ENCODE measurements around the gene GPC6.

The GPC6 gene

DNA sequence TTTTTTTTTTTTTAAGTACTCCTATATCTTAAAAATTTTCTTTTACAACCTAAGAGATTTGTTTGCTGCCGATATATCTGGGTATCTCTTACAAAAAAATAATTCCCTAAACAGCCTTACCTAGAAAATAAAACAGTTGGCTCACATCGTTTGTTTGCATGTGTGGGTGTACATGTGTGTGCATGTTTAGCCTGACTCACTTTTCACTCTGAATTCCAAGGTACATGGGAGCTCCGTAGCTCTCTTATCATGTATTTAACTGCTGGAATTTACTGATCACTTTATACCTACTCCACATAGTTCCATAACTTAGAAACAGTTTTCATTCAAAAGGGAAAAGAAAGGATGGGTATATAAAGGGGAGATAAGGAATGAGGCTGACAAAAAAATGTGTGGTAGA, 616.5 kb downstream of the GPC6 start:
- DNase-seq (ENCODE audit: low read depth in 2 of 2) = no peak

DNA sequence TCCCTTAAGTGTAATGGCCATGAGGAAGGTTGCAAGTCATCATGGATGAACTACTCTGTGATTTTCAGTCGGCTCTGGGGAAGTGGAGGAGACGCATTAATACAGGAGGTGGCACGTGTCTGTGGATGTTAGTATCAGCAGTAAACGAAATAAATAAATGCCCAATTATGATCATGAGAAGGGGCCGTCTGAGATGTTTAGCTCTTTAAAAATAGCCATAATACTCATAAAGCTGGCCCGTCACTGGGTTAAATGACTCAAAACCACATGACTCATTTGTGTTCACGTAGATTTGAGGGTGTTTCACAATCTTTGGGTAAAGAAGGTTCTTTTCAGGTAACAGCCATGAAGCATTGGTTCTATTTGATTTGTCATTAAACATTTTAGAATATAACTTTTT, 620.6 kb downstream of the GPC6 start:
- no peak for DNase-seq (ENCODE audit: low read depth in 2 of 2)

DNA sequence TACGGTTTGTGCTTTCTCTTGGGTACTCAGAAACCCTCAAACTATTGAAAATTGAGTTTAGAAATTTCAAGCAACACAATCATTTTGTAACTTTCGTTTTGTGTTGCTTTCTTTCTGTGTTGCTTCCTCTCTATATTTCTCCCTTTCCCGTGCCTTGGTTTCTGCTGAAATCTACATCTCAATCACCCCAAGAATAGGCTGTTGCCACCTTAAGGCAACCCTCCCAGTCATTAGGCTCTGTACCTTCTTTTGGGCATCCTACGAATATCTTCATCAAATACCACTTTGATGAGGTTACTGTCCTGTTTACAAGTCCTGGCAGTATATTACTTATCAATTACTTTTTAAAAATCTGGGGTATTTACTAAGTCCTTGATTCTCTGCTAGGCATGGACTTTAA, 621.6 kb downstream of the GPC6 start:
- DNase-seq (ENCODE audit: low read depth in 2 of 2) = no peak

GRCh38 chr13:93851236-93851635, 624.6 kb downstream of the GPC6 start:
- no peak for DNase-seq (ENCODE audit: low read depth in 2 of 2)

GRCh38 chr13:93853912-93854311, 627.3 kb downstream of the GPC6 start:
- DNase-seq (ENCODE audit: low read depth in 2 of 2) = no peak

DNA sequence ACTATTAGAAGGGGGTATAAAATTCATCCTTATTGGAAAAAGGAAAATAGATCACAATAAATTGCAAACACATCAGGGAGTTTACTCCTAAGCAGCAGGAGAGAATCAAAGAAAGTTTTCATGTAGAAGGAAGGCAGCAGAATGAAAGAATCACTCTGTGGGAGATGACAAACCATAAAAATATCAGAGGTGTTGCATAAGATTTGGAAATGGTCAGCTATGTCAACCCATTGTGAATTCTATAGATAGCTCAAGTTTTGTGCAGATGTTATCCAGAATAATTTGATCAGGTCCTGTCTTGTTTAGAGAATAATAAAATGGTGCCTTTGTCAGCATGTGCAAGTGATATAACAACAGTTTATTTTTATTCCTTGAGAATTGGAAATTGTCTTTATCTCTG, 630.5 kb downstream of the GPC6 start:
- DNase-seq (ENCODE audit: low read depth in 2 of 2) = no peak

DNA sequence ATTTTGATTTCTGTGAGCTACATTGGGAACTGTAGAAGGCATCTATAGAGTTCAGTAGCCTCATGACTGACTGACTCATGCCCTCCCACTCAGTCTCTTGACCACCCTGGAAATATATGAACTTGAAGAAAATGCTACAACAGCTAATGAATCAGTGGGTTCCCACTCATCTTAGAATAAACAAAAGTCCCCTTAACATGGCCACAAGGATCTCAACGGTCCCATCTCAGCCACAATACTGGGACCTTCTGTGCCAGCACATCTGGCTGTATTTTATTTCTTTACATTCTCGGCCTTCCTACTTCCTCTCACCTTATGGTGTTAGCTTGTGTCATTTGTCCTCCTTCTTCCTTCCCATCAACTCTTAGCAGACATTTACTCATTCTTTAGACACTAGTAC, 633.1 kb downstream of the GPC6 start:
- DNase-seq (ENCODE audit: low read depth in 2 of 2) = no peak

DNA sequence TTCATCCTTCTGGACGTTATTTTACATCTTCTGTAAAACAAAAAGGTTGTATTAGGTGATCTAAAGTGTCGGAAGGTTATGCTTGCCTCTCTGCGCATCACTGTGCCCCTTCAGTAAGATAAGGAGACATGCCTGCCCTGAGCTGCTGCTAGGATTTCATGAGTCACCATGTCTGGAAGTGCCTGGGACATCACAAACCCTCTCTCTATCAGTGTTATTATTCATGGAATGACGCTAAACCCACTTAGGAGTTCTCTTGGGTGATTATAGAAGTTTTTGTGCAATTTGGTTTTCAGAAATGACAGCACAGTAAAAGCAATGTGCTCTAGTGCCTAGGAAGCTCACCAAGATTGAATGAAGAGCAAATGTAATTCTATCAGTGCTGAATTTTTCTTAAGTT, 635.2 kb downstream of the GPC6 start:
- no peak for DNase-seq (ENCODE audit: low read depth in 2 of 2)

DNA sequence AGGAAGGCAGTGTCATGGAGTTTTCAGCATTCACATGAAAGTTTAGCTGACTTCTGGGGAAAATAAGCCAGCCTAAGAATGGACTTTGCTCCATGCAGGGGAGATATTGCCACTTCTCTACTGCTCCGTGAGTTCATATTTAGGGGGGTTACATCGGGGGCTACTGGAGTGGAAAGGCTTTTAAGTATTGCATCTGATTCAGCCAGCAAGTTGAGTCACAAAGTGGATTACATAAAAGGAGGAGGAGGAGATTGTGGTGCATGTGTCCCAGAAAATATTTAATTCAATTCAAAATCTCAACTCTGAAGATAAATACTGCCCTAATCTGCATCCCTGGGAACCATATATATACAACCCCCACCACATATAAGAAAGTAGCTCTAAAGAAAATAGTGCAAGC, 635.7 kb downstream of the GPC6 start:
- DNase-seq (ENCODE audit: low read depth in 2 of 2) = no peak

GRCh38 chr13:93865235-93865634, 638.6 kb downstream of the GPC6 start:
- no peak for DNase-seq (ENCODE audit: low read depth in 2 of 2)

DNA sequence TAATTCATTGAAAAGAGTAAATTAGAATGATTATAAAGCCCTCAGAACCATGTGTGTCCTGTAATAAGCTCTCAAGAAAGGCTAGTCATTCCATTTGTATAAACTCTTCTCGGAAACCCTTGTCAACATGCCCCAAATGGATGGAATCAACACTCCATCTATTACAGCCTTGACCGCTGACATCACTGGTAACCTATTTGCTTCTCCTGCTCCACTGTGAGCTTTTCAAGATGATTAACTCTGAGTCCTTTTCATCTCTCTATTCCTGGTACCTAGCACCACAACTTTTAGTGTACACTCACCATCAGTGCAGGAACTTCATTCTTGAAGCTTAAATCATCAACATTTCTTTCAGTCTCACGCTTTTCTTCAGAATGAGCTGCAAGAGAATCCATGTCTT, 640.9 kb downstream of the GPC6 start:
- no peak for DNase-seq (ENCODE audit: low read depth in 2 of 2)

DNA sequence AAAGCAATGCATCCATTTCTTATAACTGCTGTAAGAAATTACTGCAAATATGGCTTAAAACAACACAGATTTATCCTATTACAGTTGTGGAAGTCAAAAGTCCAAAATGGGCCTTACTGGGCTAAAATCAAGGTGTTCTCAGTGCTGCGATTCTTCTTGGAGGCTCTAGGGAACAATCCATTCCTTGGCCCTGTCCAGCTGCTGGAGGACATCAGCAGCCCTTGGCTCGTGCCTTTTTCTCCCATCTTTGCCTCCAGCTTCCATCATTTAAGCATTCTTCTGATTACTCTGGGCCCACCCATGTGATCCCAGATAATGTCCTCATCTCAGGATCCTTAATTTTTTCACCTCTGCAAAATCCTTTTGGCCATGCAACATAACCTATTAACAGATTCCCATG, 645.8 kb downstream of the GPC6 start:
- no peak for DNase-seq (ENCODE audit: low read depth in 2 of 2)

- DNase-seq (ENCODE audit: low read depth in 2 of 2) = no peak
Observed at GRCh38 chr13:93872786-93873347, 646.3 kb downstream of the GPC6 start.

DNA sequence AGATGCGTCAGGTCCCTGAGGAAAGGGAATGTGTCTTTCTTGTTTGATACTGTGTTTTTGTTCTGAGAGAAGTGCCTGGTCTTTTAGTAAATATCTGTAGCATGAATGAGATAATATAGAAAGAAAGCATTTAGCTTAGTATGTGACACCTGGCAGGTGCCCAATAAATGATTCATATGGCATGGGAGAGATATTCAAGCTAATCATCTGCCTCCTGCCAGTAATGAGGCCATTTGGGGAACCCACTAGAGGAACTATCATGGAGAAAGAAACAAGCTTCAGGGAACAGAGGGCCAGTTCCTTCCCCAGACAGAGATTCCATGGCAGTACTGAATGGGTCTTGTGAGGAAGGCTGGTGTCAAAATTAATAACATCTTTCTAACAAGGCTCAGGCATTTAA, 648.9 kb downstream of the GPC6 start:
- DNase-seq (ENCODE audit: low read depth in 2 of 2) = no peak

DNA sequence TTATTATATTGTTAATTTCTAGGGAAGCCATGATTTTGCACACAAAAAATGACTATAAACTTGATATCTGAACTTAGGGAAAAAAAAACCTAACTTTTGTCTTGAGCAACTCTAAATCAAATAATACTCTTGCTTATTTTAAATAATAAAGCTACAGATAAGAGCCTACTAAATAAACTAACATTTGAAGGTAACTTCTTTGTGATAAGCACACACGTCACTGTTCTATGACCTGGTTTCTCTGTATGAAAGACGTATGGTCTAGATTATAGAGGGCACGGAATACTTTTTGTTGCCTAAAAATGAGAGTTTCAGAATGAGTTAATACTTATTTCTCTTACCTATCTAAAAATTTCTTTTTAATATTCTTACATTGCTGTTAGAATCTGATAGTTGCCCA, 649.6 kb downstream of the GPC6 start:
- DNase-seq (ENCODE audit: low read depth in 2 of 2) = no peak

DNA sequence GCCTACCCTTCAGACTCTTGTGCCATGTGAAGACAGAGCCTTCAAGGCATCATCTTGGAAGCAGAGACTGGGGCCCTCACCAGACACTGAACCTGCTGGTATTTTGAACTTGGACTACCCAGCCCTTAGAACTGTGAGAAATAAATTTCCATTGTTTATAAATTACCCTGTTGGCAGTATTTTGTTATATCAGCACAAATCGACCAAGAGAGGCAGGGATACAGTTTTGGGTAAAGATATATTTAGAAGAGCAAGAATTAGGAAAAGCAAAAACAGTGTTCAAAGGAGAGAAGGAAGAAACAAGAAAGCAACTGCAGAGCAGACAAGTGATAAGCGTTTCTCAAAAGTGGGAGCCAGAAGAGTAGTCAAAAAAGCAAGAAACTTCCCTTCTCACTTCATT, 652.1 kb downstream of the GPC6 start:
- DNase-seq (ENCODE audit: low read depth in 2 of 2) = no peak

- no peak for DNase-seq (ENCODE audit: low read depth in 2 of 2)
Observed at GRCh38 chr13:93881411-93881810, 654.8 kb downstream of the GPC6 start.

DNA sequence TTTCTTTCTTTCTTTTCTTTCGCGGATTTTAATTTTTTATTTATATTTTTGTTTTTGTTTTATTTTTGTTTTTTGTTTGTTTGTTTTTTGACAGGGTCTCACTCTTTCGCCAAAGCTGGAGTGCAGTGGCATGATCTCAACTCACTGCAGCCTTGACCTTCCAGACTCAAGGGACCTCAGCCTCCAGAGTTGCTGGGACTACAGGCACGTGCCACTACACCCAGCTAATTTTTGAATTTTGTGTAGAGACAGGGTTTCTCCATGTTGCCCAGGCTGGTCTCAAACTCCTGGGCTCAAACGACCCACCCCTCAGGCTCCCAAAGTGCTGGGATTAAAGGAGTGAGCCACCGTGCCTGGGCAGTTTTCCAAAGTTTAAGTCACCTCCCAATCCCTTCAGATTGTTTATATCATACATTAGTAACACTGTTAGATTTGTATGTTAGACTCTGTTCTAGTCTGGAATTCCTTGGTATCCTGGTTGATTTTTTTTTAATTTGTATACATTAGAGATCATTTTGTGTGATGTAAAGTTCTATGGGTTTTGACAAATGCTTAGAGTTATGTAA, 655.6 kb downstream of the GPC6 start:
- no peak for DNase-seq (ENCODE audit: low read depth in 2 of 2)

GRCh38 chr13:93889430-93889951, 662.9 kb downstream of the GPC6 start:
- no peak for DNase-seq (ENCODE audit: low read depth in 2 of 2)

DNA sequence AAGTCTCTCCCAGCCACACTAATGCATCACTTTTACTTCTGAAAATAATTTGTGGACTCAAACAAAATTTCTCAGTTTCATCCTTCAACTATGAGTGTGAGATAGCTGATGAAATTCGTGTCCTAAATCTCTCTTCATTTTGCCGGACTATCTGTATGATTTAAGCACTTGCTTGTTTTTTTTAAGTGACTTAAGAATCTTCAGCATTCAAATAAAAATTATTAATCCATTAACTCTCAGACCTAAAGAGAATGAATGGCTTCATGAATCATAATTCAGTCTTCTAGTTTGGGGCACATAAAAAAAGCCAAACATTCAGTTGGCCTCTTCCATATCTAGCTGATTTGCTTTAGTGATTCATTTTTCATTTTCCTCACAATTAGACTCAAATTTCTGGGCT, 673.4 kb downstream of the GPC6 start:
- DNase-seq (ENCODE audit: low read depth in 2 of 2) = no peak

- no peak for DNase-seq (ENCODE audit: low read depth in 2 of 2)
Observed at GRCh38 chr13:93900731-93901130, 674.1 kb downstream of the GPC6 start.

- no peak for DNase-seq (ENCODE audit: low read depth in 2 of 2)
Observed at GRCh38 chr13:93903909-93904308, 677.3 kb downstream of the GPC6 start.

DNA sequence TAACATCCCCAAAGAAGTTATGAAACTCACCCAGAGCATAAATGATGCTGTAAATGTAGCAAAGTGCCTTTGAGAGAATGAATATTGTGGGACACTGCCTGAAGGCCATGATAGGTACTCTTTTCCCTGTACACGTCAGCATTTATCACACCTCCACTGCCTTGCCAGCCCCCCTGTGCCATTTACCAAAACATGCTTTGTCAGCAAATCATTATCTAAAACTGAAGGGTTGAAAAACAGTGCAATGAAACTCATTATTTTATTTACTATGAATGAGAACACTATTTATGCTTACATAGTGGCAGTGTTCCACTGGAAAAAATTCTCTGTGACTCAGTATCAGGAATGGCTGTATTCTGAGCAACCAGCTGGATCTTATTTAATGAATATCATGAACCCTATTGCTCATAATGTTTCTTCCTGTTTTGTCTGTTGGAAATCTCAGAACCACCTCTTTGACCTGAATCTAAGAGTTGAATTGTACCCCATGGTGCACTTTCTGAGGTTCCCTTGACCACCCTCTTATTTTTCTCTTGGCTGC, 688.7 kb downstream of the GPC6 start:
- DNase-seq (ENCODE audit: low read depth in 2 of 2) = no peak
